ENCODE data around the gene CCDC112. TPM values are rescaled to one million over a fixed set of nuclear protein-coding genes. Genes with fewer than 3 reads are reported as not detected.

Gene CCDC112, protein sequence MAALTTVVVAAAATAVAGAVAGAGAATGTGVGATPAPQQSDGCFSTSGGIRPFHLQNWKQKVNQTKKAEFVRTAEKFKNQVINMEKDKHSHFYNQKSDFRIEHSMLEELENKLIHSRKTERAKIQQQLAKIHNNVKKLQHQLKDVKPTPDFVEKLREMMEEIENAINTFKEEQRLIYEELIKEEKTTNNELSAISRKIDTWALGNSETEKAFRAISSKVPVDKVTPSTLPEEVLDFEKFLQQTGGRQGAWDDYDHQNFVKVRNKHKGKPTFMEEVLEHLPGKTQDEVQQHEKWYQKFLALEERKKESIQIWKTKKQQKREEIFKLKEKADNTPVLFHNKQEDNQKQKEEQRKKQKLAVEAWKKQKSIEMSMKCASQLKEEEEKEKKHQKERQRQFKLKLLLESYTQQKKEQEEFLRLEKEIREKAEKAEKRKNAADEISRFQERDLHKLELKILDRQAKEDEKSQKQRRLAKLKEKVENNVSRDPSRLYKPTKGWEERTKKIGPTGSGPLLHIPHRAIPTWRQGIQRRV
- 5.8 to 16.6 TPM (median 8.5 TPM) in 5 replicates for total RNA-seq (2022; extraction: Qiagen RNA extraction; ENCODE audit: low read depth)

DNA sequence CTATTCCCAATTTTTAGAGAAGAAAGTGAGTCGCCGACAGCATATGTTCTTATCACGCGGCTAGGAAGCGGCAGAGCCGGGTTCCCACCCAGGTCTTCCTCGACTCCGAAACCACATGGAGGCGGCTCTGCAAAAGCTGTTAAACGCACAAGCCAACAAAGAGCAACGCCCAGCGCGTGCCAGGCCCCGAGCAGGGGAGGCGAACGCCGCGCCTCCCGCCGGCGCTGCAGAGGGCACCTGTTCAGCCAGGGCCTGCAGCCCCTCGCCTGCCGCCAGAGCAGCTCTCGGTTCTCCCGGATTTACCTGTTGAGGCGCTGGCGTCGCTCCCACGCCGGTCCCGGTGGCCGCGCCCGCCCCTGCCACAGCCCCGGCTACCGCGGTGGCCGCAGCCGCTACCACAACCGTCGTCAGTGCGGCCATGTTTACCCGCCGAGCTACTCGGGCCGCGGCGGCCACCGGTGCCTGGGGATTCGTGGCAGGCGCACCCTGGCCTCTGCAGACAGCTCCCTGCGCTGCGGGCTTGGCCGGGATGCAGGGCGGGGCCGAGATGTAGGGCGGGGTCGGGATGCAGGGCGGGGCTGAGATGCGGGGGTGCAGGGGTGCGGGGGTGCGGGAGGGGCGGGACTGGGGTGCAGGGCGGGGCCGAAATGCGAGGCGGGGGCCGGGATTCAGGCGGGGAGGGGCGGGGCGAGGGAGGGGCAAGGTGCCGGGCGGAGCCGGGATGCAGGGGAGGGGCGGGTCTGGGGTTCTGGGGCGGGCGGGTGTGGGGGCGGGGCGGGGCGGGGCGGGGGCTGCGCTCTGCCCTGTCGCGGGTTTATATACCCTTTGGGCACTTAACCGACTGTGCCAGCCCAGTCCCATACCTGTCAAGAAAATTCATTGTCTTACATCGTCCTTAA, at the start of gene CCDC112:
Gene CCDC112, minus strand, starts transcription at position 531 of the 899 bp plus-strand sequence. Its CDS starts 111 bp downstream, at position 420.

DNA sequence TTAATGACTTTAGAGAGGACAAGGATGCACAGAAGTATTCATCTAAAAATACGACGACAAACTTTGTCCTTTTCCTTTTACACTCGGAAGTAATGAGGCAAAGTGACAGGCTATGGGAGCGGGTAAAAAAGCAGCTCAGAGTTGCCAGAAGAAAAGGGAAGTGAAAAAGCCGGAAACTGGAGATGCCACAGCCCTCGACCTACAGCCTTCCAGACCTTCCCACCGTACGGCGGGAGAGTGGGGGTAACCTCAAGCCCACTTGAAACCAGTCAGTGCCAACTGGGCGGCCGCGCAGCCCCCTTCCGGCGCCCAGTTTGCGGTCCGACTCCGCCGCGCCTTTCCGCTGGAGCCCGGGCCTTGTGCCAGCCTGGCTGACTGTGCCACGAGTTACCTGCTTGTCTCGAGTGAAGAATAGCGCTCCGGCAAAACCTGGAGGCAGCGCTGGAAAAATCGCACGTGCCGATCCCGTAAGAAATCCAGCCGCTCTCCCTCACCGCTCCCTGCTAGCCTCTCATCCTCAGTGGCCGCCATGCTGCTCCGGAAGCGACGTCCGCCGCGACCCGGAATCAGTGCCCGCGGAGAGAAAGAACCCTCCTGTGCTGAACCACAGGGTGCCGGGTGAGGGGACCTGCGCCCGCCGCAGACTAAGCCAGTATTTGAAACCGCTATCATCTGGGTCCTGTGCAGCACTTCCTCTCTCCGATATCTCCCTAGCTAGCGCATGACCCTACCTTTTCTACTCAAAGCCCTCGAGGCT, 34.0 kb downstream of the CCDC112 start, which contains the start of gene PGGT1B:
Gene PGGT1B, minus strand, starts transcription at position 557 of the 757 bp plus-strand sequence. Its CDS starts 26 bp downstream, at position 531.

Other genes with a start within 250 kb of the CCDC112 start
- 2.0 to 2.6 TPM (median 2.1 TPM) in 5 replicates for gene TRIM36, start 126.7 kb downstream of the CCDC112 start, total RNA-seq (2022; extraction: Qiagen RNA extraction; ENCODE audit: low read depth)
- gene PGGT1B, start 33.8 kb downstream of the CCDC112 start, total RNA-seq (2022; extraction: Qiagen RNA extraction; ENCODE audit: low read depth), result 17.6 to 25.0 TPM (median 20.8 TPM) in 5 replicates
- gene FEM1C, start 248.1 kb upstream of the CCDC112 start, total RNA-seq (2022; extraction: Qiagen RNA extraction; ENCODE audit: low read depth), result 3.3 to 7.6 TPM (median 7.1 TPM) in 5 replicates

Measured in A549 treated with ZK216348 at 1 μM for 4 hours (cell line).